Activated B cell treated with CpG ODN at 0.5 μM for 24 hours (primary cell): ENCODE results near the gene NR3C2. TPM values are rescaled to one million over a fixed set of nuclear protein-coding genes. Genes with fewer than 3 reads are reported as not detected.

ENCODE experiments used
- ATAC-seq: fragments of 200-7000 bp; cut with Tn5 transposase; one replicate; pipeline ENCODE4 v1.10.0; 2021; ENCODE audit warnings: low read depth, mild to moderate bottlenecking, moderate library complexity
- CTCF ChIA-PET: fragments of 350-600 bp; sonication (Branson Sonifier 250); formaldehyde crosslinking; loops from one replicate; lab custom pipeline; 2021; ENCODE audit warnings: antibody characterized with exemption; lab: Charles Lee
- POLR2A ChIA-PET: fragments of 350-600 bp; sonication (Branson Sonifier 250); formaldehyde crosslinking; loops from one replicate; lab custom pipeline; 2021; ENCODE audit warnings: antibody characterized with exemption; lab: Charles Lee
- DNase-seq: peaks from one replicate; pipeline ENCODE4 v3.0.0; 2022
- H3K27ac Mint-ChIP-seq: one replicate; pipeline ENCODE4 v1.8.0; 2020; ENCODE audit warnings: mixed read lengths
- H3K27me3 Mint-ChIP-seq: one replicate; pipeline ENCODE4 v1.8.0; 2021; ENCODE audit warnings: mixed read lengths
- H3K36me3 Mint-ChIP-seq: one replicate; pipeline ENCODE4 v1.8.0; 2021; ENCODE audit warnings: low read depth, mixed read lengths
- H3K4me1 Mint-ChIP-seq: one replicate; pipeline ENCODE4 v1.8.0; 2021; ENCODE audit warnings: mixed read lengths
- H3K4me3 Mint-ChIP-seq: one replicate; pipeline ENCODE4 v1.8.0; 2020; ENCODE audit warnings: mild to moderate bottlenecking, mixed read lengths
- H3K9me3 Mint-ChIP-seq: one replicate; pipeline ENCODE4 v1.8.0; 2020; ENCODE audit warnings: mixed read lengths
- intact Hi-C: fragments of 100-400 bp; cut with micrococcal nuclease; formaldehyde crosslinking; loops from one replicate; pipeline ENCODE4 v1.15.1; 2024
- total RNA-seq: library from RNA; stranded (reverse); gene quantifications from 2 replicates; pipeline ENCODE4 v1.2.3, GENCODE V29; 2022
- TF ChIP-seq, protein P1 (sequence below): fragments of 200-600 bp; IDR thresholded peaks from one replicate; pipeline ENCODE4 v1.8.0; 2022; ENCODE audit warnings: antibody characterized with exemption, mild to moderate bottlenecking

The NR3C2 gene
- total RNA-seq, 1 donor from 2014 or later: 4.5 TPM

- CTCF ChIA-PET: no interaction called here
- Mint-ChIP-seq H3K4me3 (no peak overlapping the region), H3K9me3 (no peaks in the 10 kb centered on the region), H3K27me3 (no peaks in the 10 kb centered on the region), H3K4me1 (peaks cover 8% of the 10 kb centered on the region), H3K27ac (no peak overlapping the region), H3K36me3 (no peaks in the 10 kb centered on the region)
- DNase-seq (no peak), ATAC-seq (no peak)
- POLR2A ChIA-PET: no interaction called here
- intact Hi-C loops: no loop called here
- TF ChIP-seq, protein P1, sequence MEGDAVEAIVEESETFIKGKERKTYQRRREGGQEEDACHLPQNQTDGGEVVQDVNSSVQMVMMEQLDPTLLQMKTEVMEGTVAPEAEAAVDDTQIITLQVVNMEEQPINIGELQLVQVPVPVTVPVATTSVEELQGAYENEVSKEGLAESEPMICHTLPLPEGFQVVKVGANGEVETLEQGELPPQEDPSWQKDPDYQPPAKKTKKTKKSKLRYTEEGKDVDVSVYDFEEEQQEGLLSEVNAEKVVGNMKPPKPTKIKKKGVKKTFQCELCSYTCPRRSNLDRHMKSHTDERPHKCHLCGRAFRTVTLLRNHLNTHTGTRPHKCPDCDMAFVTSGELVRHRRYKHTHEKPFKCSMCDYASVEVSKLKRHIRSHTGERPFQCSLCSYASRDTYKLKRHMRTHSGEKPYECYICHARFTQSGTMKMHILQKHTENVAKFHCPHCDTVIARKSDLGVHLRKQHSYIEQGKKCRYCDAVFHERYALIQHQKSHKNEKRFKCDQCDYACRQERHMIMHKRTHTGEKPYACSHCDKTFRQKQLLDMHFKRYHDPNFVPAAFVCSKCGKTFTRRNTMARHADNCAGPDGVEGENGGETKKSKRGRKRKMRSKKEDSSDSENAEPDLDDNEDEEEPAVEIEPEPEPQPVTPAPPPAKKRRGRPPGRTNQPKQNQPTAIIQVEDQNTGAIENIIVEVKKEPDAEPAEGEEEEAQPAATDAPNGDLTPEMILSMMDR: no peak
These were observed 88.6 kb downstream of the NR3C2 start for GRCh38 chr4:148353571-148353970.

DNA sequence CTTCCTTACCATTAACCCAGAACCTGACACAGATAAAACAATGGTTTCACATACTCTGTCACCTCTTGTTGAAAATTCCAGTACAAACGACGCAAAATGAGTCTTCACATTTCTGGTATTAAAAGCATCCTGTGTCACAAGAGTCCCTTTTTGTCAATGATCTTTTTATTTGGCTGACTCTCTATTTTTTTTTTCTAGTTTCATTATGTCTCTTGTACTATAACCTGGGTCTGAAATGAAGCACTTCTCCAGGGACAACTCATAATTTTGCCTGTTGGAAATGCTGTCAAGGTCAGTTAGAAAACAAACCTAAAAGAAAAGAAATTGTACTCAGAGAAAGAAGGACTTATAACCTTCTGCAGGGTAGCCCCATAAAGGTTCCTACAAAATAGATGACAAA, 93.1 kb downstream of the NR3C2 start:
- no peak overlapping the region for H3K4me3 Mint-ChIP-seq
- intact Hi-C loops: no loop called here
- POLR2A ChIA-PET: no interaction called here
- CTCF ChIA-PET: no interaction called here
- ATAC-seq (no peak), DNase-seq (no peak)
- H3K36me3 Mint-ChIP-seq: no peaks in the 10 kb centered on the region
- no peak overlapping the region for H3K27ac Mint-ChIP-seq
- H3K9me3 Mint-ChIP-seq: no peaks in the 10 kb centered on the region
- H3K27me3 Mint-ChIP-seq: no peaks in the 10 kb centered on the region
- TF ChIP-seq, protein P1: no peak
- no peaks in the 10 kb centered on the region for H3K4me1 Mint-ChIP-seq

- Mint-ChIP-seq H3K4me1 (no peaks in the 10 kb centered on the region), H3K36me3 (no peaks in the 10 kb centered on the region), H3K4me3 (no peak overlapping the region), H3K27me3 (no peaks in the 10 kb centered on the region), H3K27ac (no peak overlapping the region), H3K9me3 (no peaks in the 10 kb centered on the region)
- POLR2A ChIA-PET: no interaction called here
- ATAC-seq: no peak
- no peak for DNase-seq
- intact Hi-C loops: no loop called here
- TF ChIP-seq, protein P1: no peak
- CTCF ChIA-PET: no interaction called here
These were observed 95.6 kb downstream of the NR3C2 start for GRCh38 chr4:148346657-148347056.

GRCh38 chr4:148345509-148345908, 96.7 kb downstream of the NR3C2 start:
- ChIA-PET POLR2A (no interaction called here), CTCF (no interaction called here)
- TF ChIP-seq, protein P1: no peak
- Mint-ChIP-seq H3K4me1 (no peaks in the 10 kb centered on the region), H3K4me3 (no peak overlapping the region), H3K36me3 (peaks cover under 1% of the 10 kb centered on the region), H3K27ac (no peak overlapping the region), H3K27me3 (no peaks in the 10 kb centered on the region), H3K9me3 (peaks cover 3% of the 10 kb centered on the region)
- DNase-seq: no peak
- no peak for ATAC-seq
- intact Hi-C loops: no loop called here

DNA sequence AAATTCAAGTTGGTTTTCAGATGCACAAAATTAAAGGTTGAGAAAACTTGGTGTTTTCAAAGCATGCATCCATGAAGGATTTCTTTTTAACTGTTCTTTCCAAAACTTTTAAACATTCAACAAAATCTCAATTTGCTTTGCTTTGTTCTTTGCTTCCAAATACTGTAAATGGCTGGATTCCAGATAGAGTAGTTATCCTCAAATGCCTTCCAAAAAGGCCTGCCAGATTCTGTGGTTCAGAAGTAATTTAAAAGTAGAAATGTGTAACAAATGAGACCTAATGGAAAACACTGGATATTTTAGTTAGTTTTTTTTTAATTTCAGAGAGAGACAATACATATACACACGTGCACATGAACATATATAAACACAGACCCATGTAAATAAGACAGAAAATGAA, 97.3 kb downstream of the NR3C2 start:
- Mint-ChIP-seq H3K4me3 (no peak overlapping the region), H3K9me3 (peaks cover 8% of the 10 kb centered on the region), H3K27ac (no peak overlapping the region), H3K36me3 (peaks cover 3% of the 10 kb centered on the region), H3K4me1 (no peaks in the 10 kb centered on the region), H3K27me3 (no peaks in the 10 kb centered on the region)
- intact Hi-C loops: no loop called here
- ChIA-PET POLR2A (no interaction called here), CTCF (no interaction called here)
- no peak for ATAC-seq
- TF ChIP-seq, protein P1: no peak
- no peak for DNase-seq
